ENCODE results near the gene SUPT4H1. TPM values are rescaled to one million over a fixed set of nuclear protein-coding genes. Genes with fewer than 3 reads are reported as not detected.

The SUPT4H1 gene
- total RNA-seq, 1 experiment from 2014 or later = 74.8 TPM

GRCh38 chr17:58302171-58302918, 49.7 kb downstream of the SUPT4H1 start:
- Histone ChIP-seq H3K4me3 (no peak overlapping the region), H3K79me2 (ENCODE audit: low read depth) (no peaks in the 10 kb centered on the region), H3F3A (ENCODE audit: insufficient read depth, low read depth) (no peaks in the 10 kb centered on the region), H3K4me1 (replicated peaks; ENCODE audit: insufficient read depth) (no peaks in the 10 kb centered on the region), H3K36me3 (ENCODE audit: low read depth) (no peaks in the 10 kb centered on the region), H2AFZ (no peak overlapping the region), H3K27me3 (ENCODE audit: insufficient read depth, low read depth) (peaks cover 94% of the 10 kb centered on the region), H3K9me3 (ENCODE audit: insufficient read depth, low read depth) (no peaks in the 10 kb centered on the region), H3K9me2 (ENCODE audit: insufficient read depth) (no peaks in the 10 kb centered on the region), H4K20me1 (ENCODE audit: insufficient read depth) (no peaks in the 10 kb centered on the region), H3K27ac (no peak overlapping the region), H3K4me2 (no peak overlapping the region)
- BruUV-seq (replicated peaks) = no TSS peak
- ChIA-PET CTCF (no interaction called here), POLR2A (ENCODE audit: unreplicated experiment) (no interaction called here)
- TF ChIP-seq CTCF (conservative IDR thresholded peaks at IDR 0.05) (no peak), EZH2 (IDR thresholded peaks at IDR 0.05; ENCODE audit: low read depth) (no peak)
- intact Hi-C loops (cut with micrococcal nuclease; ENCODE audit: unreplicated experiment) = no loop called here
- no peak for DNase-seq

- H3K4me1 ChIP-seq (replicated peaks; ENCODE audit: insufficient read depth) = no peaks in the 10 kb centered on the region
- H3K79me2 ChIP-seq (ENCODE audit: low read depth) = no peaks in the 10 kb centered on the region
- H3K9me3 ChIP-seq (ENCODE audit: insufficient read depth, low read depth) = no peaks in the 10 kb centered on the region
- DNase-seq = no peak
- peaks cover 94% of the 10 kb centered on the region for H3K27me3 ChIP-seq (ENCODE audit: insufficient read depth, low read depth)
- no TSS peak for BruUV-seq (replicated peaks)
- no peaks in the 10 kb centered on the region for H4K20me1 ChIP-seq (ENCODE audit: insufficient read depth)
- ChIA-PET POLR2A (ENCODE audit: unreplicated experiment) (no interaction called here), CTCF (interaction anchor here (0.6 kb wide), 1 partner anchor 213 kb away, joined by 3 read pairs; no protein-coding TSS in a partner anchor)
- no peak for TF ChIP-seq EZH2 (IDR thresholded peaks at IDR 0.05; ENCODE audit: low read depth)
- TF ChIP-seq CTCF (conservative IDR thresholded peaks at IDR 0.05) = no peak
- no peak overlapping the region for H3K4me2 ChIP-seq
- no peaks in the 10 kb centered on the region for H3K9me2 ChIP-seq (ENCODE audit: insufficient read depth)
- H3F3A ChIP-seq (ENCODE audit: insufficient read depth, low read depth) = no peaks in the 10 kb centered on the region
- H2AFZ ChIP-seq = no peak overlapping the region
- intact Hi-C loops (cut with micrococcal nuclease; ENCODE audit: unreplicated experiment) = no loop called here
- H3K27ac ChIP-seq = no peak overlapping the region
- H3K36me3 ChIP-seq (ENCODE audit: low read depth) = no peaks in the 10 kb centered on the region
- no peak overlapping the region for H3K4me3 ChIP-seq
Observed at GRCh38 chr17:58301504-58302150, 50.4 kb downstream of the SUPT4H1 start.

GRCh38 chr17:58300336-58300735, 51.7 kb downstream of the SUPT4H1 start:
- intact Hi-C loops (cut with micrococcal nuclease; ENCODE audit: unreplicated experiment) = no loop called here
- H3K4me3 ChIP-seq = no peak overlapping the region
- H3K9me2 ChIP-seq (ENCODE audit: insufficient read depth) = no peaks in the 10 kb centered on the region
- H3K4me2 ChIP-seq = no peak overlapping the region
- no peaks in the 10 kb centered on the region for H3K4me1 ChIP-seq (replicated peaks; ENCODE audit: insufficient read depth)
- CTCF ChIA-PET = no interaction called here
- no peaks in the 10 kb centered on the region for H3K79me2 ChIP-seq (ENCODE audit: low read depth)
- H3F3A ChIP-seq (ENCODE audit: insufficient read depth, low read depth) = no peaks in the 10 kb centered on the region
- TF ChIP-seq EZH2 (IDR thresholded peaks at IDR 0.05; ENCODE audit: low read depth) (no peak), CTCF (conservative IDR thresholded peaks at IDR 0.05) (no peak)
- no peaks in the 10 kb centered on the region for H3K9me3 ChIP-seq (ENCODE audit: insufficient read depth, low read depth)
- no peak overlapping the region for H2AFZ ChIP-seq
- H4K20me1 ChIP-seq (ENCODE audit: insufficient read depth) = no peaks in the 10 kb centered on the region
- no peak for DNase-seq
- BruUV-seq (replicated peaks) = no TSS peak
- POLR2A ChIA-PET (ENCODE audit: unreplicated experiment) = no interaction called here
- H3K27me3 ChIP-seq (ENCODE audit: insufficient read depth, low read depth) = peaks cover 94% of the 10 kb centered on the region
- H3K27ac ChIP-seq = no peak overlapping the region
- H3K36me3 ChIP-seq (ENCODE audit: low read depth) = no peaks in the 10 kb centered on the region

Small RNAs within 50 kb of the gene (microRNA-seq; reads per million reads assigned to microRNA genes)
- gene MIR4736 (ENCODE audit: borderline number of aligned reads, borderline replicate concordance) = not detected

Other genes with a start within 250 kb of the SUPT4H1 start
- not detected in 2 replicates for gene OR4D1, start 203.8 kb downstream of the SUPT4H1 start, total RNA-seq (2021)
- gene OR4D2, start 185.2 kb downstream of the SUPT4H1 start, total RNA-seq (2021) = not detected in 2 replicates
- not detected in 2 replicates for gene EPX, start 159.5 kb downstream of the SUPT4H1 start, total RNA-seq (2021)
- 28.6 and 30.1 TPM in 2 replicates for gene MKS1, start 132.9 kb downstream of the SUPT4H1 start, total RNA-seq (2021)
- gene LPO, start 113.6 kb downstream of the SUPT4H1 start, total RNA-seq (2021) = not detected in 2 replicates
- gene MPO, start 71.3 kb downstream of the SUPT4H1 start, total RNA-seq (2021) = not detected in 2 replicates
- 0.15 and 0.18 TPM in 2 replicates for gene TSPOAP1, start 23.4 kb downstream of the SUPT4H1 start, total RNA-seq (2021)
- gene RNF43, start 65.3 kb upstream of the SUPT4H1 start, total RNA-seq (2021) = 0.33 TPM in 1 of 2 replicates, not detected in the other
- gene HSF5, start 136.2 kb upstream of the SUPT4H1 start, total RNA-seq (2021) = not detected in 2 replicates
- gene MTMR4, start 162.4 kb upstream of the SUPT4H1 start, total RNA-seq (2021) = 35.1 and 39.6 TPM in 2 replicates